NCI-H1105 treated with DMSO at 0.1 percent for 48 hours (cell line): Measurements from ENCODE around the gene RASAL2.

ENCODE experiments used
- DNase-seq: peaks from one replicate; lab custom pipeline; 2025; lab: John Stamatoyannopoulos, UW

RASAL2 gene

GRCh38 chr1:178461104-178461503, 367.2 kb downstream of the RASAL2 start:
- no peak for DNase-seq

- DNase-seq: no peak
These were observed 367.8 kb downstream of the RASAL2 start for GRCh38 chr1:178461701-178462100.

GRCh38 chr1:178464141-178464540, 370.2 kb downstream of the RASAL2 start:
- DNase-seq: no peak

- no peak for DNase-seq
These were observed 370.7 kb downstream of the RASAL2 start for GRCh38 chr1:178464566-178464965.

- DNase-seq: no peak
These were observed 371.1 kb downstream of the RASAL2 start for GRCh38 chr1:178465011-178465410.

- DNase-seq: no peak
These were observed 373.9 kb downstream of the RASAL2 start for GRCh38 chr1:178467837-178468236.

GRCh38 chr1:178470411-178470960, 376.6 kb downstream of the RASAL2 start:
- no peak for DNase-seq

DNA sequence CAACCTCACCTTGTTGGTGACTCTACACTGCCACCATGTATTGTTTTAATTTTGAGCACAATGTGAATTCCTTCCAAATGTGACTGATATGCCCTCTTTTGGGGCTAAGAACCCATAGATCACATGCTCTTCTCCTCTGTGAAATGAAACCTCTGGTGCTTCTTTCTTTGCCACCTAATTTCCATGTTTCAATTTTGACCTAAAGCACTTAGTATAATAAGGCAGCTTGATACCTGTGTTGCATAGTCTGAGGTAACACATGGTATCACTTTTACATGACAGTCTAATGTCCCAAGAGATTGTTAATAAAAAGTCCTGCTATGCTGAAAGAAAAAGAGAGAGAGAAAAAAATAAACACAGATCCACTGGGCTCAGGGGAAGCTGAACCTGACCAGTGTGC, 378.6 kb downstream of the RASAL2 start:
- no peak for DNase-seq

DNA sequence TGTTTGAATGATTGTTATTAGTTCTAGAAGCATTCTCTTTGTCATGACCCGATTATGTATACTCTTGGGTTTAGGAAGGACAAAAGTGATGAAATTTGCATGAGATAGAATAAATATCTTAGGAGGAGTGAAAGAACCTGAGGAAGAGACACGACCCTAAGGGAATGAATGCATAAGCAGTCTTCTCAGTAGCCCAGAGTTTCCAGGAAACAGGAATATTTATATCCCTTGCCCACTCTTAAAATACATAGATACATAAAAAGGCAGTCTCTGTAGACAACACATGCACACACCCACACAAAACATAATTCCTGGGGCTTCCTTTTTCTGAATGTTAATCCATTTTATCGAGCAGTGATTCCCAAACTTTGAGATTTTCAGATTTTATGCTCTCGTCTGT, 383.5 kb downstream of the RASAL2 start:
- DNase-seq: no peak

DNA sequence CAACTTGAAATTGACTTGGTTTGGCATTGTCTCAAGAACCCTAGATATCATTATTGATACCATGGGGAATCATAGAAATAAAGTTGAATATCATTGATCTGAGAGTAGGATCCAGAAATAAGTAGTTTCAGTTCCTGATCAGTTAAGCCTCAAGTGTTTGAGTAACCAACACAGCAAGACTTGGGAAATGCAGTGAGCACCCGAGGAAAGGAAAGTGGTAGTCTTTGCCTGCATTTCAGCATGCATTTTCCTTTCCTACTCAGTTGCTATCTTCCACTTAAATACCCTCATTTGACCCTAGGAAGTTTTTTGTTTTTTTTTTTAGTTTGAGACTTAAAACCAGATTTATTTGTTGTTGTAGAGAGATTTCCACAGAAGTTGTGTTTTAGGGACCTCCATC, 383.9 kb downstream of the RASAL2 start:
- no peak for DNase-seq

- DNase-seq: no peak
These were observed 389.5 kb downstream of the RASAL2 start for GRCh38 chr1:178483251-178483957.

- DNase-seq: no peak
These were observed 390.9 kb downstream of the RASAL2 start for GRCh38 chr1:178484698-178485225.

DNA sequence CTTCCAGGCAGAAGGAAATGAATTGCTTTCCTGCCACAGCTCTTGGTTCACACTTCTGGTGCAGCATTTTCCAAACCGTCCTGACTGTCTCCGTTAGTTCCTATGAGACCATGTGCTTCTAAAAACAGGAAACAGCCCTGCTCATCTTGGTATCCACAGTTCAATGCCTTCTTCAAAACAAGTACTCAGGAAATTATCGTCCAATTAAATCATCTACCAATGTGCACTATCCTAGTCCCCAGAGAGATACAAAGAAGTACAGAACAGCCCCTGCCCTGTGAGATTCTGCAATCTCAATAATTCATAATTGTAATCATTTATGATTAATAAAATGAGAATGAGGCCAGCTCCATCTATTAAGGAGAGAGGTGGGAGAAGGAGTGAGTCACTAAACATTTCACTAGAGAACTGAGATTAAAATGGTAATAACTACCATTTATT, 391.7 kb downstream of the RASAL2 start:
- DNase-seq: no peak

- no peak for DNase-seq
These were observed 392.5 kb downstream of the RASAL2 start for GRCh38 chr1:178486100-178487069.

- no peak for DNase-seq
These were observed 393.2 kb downstream of the RASAL2 start for GRCh38 chr1:178487070-178487615.

- DNase-seq: no peak
These were observed 394.5 kb downstream of the RASAL2 start for GRCh38 chr1:178488393-178488792.

- DNase-seq: no peak
These were observed 395.5 kb downstream of the RASAL2 start for GRCh38 chr1:178489399-178489798.

DNA sequence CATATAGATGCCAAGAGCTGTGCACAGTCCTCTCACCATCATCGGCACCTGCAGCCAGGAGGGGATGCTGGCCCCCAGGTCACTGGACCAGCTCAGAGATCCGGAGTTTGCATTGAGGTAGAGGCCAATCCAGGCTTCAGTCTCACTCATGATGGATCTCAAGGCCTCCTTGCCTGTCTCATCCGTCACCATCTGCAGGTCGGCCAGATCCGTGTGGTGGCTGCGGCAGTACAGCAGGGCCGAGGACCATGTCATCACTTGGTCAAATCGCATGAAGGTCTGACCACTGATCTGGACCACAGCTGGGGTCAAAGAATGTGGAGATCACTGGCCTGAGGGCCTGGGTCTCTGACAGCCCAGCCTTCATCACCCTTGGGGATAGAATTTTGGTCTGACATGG, 396.2 kb downstream of the RASAL2 start:
- DNase-seq: no peak

DNA sequence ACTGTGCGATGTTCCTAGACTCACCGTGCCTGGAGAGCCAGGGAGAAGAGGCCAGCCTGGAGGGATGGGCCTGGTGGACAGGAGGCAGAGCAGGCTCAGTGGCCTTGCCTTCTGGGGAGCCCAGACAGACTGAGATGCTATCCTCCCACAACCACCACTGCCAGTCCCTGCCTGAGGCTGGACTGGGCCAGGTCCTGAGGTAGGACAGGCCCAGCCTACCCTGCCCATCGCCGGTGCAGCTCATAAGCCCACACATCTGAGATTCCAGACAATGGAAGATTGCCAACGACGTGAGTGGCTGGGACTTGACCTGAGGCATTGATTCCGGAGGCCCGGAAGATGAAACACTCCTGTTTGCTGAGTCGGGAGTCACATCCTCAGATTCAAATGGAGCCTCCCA, 397.1 kb downstream of the RASAL2 start:
- no peak for DNase-seq

- DNase-seq: no peak
These were observed 397.8 kb downstream of the RASAL2 start for GRCh38 chr1:178491721-178492120.

DNA sequence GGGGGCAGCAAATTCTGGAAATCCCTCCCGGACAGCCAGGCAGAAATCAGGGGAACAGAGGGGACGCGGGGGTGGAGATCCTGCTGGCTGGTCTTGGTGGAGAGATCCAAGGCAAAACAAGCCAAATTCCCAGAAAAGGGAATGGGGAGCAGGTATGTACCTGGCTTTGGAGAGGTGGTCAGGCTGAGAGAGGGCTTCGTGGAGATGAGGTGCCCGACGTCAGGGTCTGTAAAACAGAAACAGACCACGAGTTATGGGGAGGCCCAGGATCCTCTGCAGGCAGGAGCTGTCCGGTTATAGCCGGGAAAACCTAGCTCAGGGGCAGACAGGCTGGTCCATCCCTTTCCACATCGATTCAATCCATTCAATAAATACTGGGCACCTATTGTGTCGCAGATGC, 398.4 kb downstream of the RASAL2 start:
- no peak for DNase-seq

DNA sequence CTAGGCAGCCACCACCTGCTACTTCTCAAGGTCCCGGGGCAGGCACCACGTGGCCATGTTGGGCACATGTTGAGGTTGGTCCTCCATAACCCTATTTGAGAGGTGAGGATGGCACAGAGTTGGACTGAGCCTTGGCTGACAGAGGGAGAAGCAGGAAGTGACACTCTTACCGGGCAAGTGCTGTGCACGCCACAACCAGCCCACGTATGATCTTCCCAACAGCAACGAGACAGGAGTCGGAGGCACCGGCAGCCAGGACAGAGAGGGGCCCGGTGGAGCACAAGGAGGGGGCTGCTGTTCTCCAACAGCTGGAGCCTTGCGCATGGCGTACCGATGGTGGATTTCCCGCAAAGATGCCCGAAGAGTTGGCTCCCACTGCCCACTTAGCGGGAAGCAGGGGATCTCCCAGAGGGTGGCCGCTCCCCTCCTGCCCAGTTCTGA, 399.4 kb downstream of the RASAL2 start:
- no peak for DNase-seq
